ENCODE measurements around the gene CCSER1.

DNA sequence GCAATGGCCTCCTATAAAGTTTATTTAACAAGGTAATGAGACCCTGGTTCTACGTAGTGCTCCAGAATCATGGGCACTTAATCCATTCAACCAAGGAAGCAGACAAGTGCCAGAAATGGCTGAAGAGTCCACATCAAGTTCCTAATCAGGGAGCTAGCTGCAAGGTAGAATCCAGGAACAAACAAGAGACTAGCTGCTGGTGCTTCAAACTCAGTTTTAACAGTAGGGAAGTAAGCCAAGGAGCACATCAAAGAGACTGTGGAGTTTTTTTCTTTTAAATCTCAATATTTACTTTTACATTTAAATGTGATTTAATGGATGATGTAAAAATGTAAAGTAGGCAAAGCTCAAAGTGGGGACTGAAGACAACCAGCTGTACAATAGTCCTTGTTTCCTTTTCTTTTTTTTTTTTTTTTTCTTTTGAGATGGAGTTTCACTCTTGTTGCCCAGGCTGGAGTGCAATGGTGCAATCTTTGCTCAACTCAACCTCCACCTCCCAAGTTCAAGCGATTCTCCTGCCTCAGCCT lies 630.4 kb downstream of the CCSER1 start:
- TF ChIP-seq, protein P1, sequence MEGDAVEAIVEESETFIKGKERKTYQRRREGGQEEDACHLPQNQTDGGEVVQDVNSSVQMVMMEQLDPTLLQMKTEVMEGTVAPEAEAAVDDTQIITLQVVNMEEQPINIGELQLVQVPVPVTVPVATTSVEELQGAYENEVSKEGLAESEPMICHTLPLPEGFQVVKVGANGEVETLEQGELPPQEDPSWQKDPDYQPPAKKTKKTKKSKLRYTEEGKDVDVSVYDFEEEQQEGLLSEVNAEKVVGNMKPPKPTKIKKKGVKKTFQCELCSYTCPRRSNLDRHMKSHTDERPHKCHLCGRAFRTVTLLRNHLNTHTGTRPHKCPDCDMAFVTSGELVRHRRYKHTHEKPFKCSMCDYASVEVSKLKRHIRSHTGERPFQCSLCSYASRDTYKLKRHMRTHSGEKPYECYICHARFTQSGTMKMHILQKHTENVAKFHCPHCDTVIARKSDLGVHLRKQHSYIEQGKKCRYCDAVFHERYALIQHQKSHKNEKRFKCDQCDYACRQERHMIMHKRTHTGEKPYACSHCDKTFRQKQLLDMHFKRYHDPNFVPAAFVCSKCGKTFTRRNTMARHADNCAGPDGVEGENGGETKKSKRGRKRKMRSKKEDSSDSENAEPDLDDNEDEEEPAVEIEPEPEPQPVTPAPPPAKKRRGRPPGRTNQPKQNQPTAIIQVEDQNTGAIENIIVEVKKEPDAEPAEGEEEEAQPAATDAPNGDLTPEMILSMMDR (conservative IDR thresholded peaks at IDR 0.05; ENCODE audit: low read length), result no peak
- no peak for TF ChIP-seq EZH2phosphoT487 (IDR thresholded peaks at IDR 0.05; ENCODE audit: borderline replicate concordance)

Measured in Loucy (cell line).